ENCODE data around the gene RFX8.
A peak's percentile ranks its signal among the peaks of the same experiment; 100 is the strongest.

RFX8 gene

GRCh38 chr2:101433465-101433864 is 41.4 kb downstream of the RFX8 start (continued):
- TF ChIP-seq ZBTB11 (tag by site-specific recombination; conservative IDR thresholded peaks at IDR 0.05; ENCODE audit: low read depth) (no peak), ZNF560 (tag by site-specific recombination; IDR thresholded peaks at IDR 0.05; ENCODE audit: borderline replicate concordance) (no peak), ZNF266 (tag by site-specific recombination; IDR thresholded peaks at IDR 0.05; ENCODE audit: low read depth) (no peak), WT1 (tag by site-specific recombination; IDR thresholded peaks at IDR 0.05) (peak; percentile 35; the same call in 1 of the 2 replicates), ZNF785 (tag by site-specific recombination; IDR thresholded peaks at IDR 0.05) (no peak), ZNF791 (tag by site-specific recombination; IDR thresholded peaks at IDR 0.05) (no peak), ZNF433 (tag by site-specific recombination; IDR thresholded peaks at IDR 0.05; ENCODE audit: low read depth) (no peak), ZBTB21 (tag by site-specific recombination; IDR thresholded peaks at IDR 0.05) (peak; percentile 62), ZNF132 (tag by site-specific recombination; IDR thresholded peaks at IDR 0.05; ENCODE audit: borderline replicate concordance) (no peak), FEZF1 (tag by site-specific recombination; IDR thresholded peaks at IDR 0.05) (peak; percentile 76), ZNF610 (tag by site-specific recombination; IDR thresholded peaks at IDR 0.05; ENCODE audit: borderline replicate concordance) (no peak), ZSCAN16 (tag by site-specific recombination; IDR thresholded peaks at IDR 0.05) (no peak), ZNF830 (tag by site-specific recombination; IDR thresholded peaks at IDR 0.05; ENCODE audit: low read depth) (no peak), ZNF10 (tag by site-specific recombination; IDR thresholded peaks at IDR 0.05) (no peak), ZNF16 (tag by site-specific recombination; IDR thresholded peaks at IDR 0.05; ENCODE audit: low read depth) (no peak), ZNF704 (tag by site-specific recombination; IDR thresholded peaks at IDR 0.05) (no peak), PRDM10 (tag by site-specific recombination; IDR thresholded peaks at IDR 0.05) (no peak), ZNF366 (tag by site-specific recombination; conservative IDR thresholded peaks at IDR 0.05) (peak; percentile 78), ZNF707 (tag by site-specific recombination; IDR thresholded peaks at IDR 0.05) (no peak), SALL2 (tag by site-specific recombination; IDR thresholded peaks at IDR 0.05; ENCODE audit: borderline replicate concordance) (no peak)

All from HEK293 (cell line).